Measurements from ENCODE around the gene SLC22A5.

GRCh38 chr5:132426525-132427138, 57.1 kb downstream of the SLC22A5 start:
- no peak for TF ChIP-seq POLR2A (IDR thresholded peaks at IDR 0.05; ENCODE audit: low read length)
- TF ChIP-seq GATA1 (IDR thresholded peaks at IDR 0.05; ENCODE audit: low read depth, low read length): no peak

Measured in erythroblast (primary cell).